Upper lobe of left lung (tissue), 6 donors: Measurements from ENCODE around the gene TBX4. TPM values are rescaled to one million over a fixed set of nuclear protein-coding genes. Genes with fewer than 3 reads are reported as not detected.
A peak's percentile ranks its signal among the peaks of the same experiment; 100 is the strongest.
"Not testable (repeated sequence)": the region's sequence is repeated elsewhere in the genome, so short reads cannot be mapped to it uniquely, and the experiment has no call there.

ENCODE experiments used
- ATAC-seq, 2 donors: fragments of 200-7000 bp; cut with Tn5 transposase; one replicate each; pipeline ENCODE4 v1.9.1; 2022; ENCODE audit warnings: mild to moderate bottlenecking in 2 of 2, moderate library complexity in 2 of 2; ENCODE audit not compliant: low FRiP score in 2 of 2
- DNase-seq, 2 donors: peaks; one replicate each; pipeline ENCODE4 v3.0.0-alpha.2; 2019 to 2020
- H3K27ac ChIP-seq, 4 donors: fragments of 200-600 bp; sonication (generic); one replicate each; pipeline ENCODE4 v1.5.1; 2016 to 2019
- H3K27me3 ChIP-seq, 4 donors: fragments of 200-600 bp; sonication (generic); one replicate each; pipeline ENCODE4 v1.5.1; 2017 to 2019
- H3K36me3 ChIP-seq, 4 donors: fragments of 200-600 bp; sonication (generic); one replicate each; pipeline ENCODE4 v1.5.1; 2016 to 2019
- H3K4me1 ChIP-seq, 4 donors: fragments of 200-600 bp; sonication (generic); one replicate each; pipeline ENCODE4 v1.5.1; 2018 to 2019
- H3K4me3 ChIP-seq, 4 donors: fragments of 200-600 bp; sonication (generic); one replicate each; pipeline ENCODE4 v1.5.1; 2017 to 2019; ENCODE audit warnings: mild to moderate bottlenecking in 2 of 4, moderate library complexity in 1 of 4
- H3K9me3 ChIP-seq, 4 donors: fragments of 200-600 bp; sonication (generic); one replicate each; pipeline ENCODE4 v1.5.1; 2018 to 2019
- CTCF ChIP-seq, 6 experiments: fragments of 450-650 bp in 4 of 6; fragments of 200-600 bp in 2 of 6; sonication (generic) in 2 of 6; IDR thresholded peaks; one replicate each; pipeline ENCODE4 v1.5.1; 2016 to 2019; ENCODE audit warnings: antibody characterized with exemption in 6 of 6
- EP300 ChIP-seq, 4 donors: sonication (generic); formaldehyde crosslinking; IDR thresholded peaks; one replicate each; pipeline ENCODE4 v1.5.1; 2017; ENCODE audit warnings: antibody characterized with exemption in 4 of 4, control low read depth in 2 of 4
- POLR2A ChIP-seq, 4 donors: fragments of 450-650 bp; IDR thresholded peaks; one replicate each; pipeline ENCODE4 v1.5.1; 2016 to 2017; ENCODE audit warnings: antibody characterized with exemption in 4 of 4, mild to moderate bottlenecking in 2 of 4
- POLR2AphosphoS5 ChIP-seq, 2 donors: sonication (generic); formaldehyde crosslinking; IDR thresholded peaks; one replicate each; pipeline ENCODE4 v1.5.1; 2017; ENCODE audit warnings: antibody characterized with exemption in 2 of 2
- WGBS, 2 donors: methylation state at CpG; one replicate each; pipeline ENCODE4 v1.1.5; 2017 to 2018; 5-methylcytosine and 5-hydroxymethylcytosine counted together
- total RNA-seq, 6 donors: library from RNA; depleted of rRNA in 4 of 6; stranded (reverse); fragments of >200 nt in 4 of 6; gene quantifications; one replicate each; pipeline versions ENCODE4 v1.1.0 to v1.2.1, GENCODE V29; 2016 to 2021
- donor health status: DM: no; HTN: no; CAD: no; lungs with moderate emphysema.
- donor health status: DM: no; HTN: yes; CAD: no; lungs with severe emphysema.

TBX4 gene
- total RNA-seq, 6 donors from 2014 or later = 10.2 to 69.1 (median 22.7) TPM

GRCh38 chr17:61447358-61447757, 4.9 kb upstream of the TBX4 start:
- TF ChIP-seq EP300 (IDR thresholded peaks at IDR 0.05) (no peak), POLR2AphosphoS5 (IDR thresholded peaks at IDR 0.05) (no peak), POLR2A (IDR thresholded peaks at IDR 0.05) (no peak), CTCF (IDR thresholded peaks at IDR 0.05) (no peak)
- H3K27me3 ChIP-seq = peaks cover 0 to 17% (median 12%) of the 10 kb centered on the region in 4 donors
- DNase-seq (no peak), ATAC-seq (no peak)
- H3K36me3 ChIP-seq = no peaks in the 10 kb centered on the region
- H3K4me3 ChIP-seq = no peak overlapping the region
- peaks cover 11 to 13% (median 12%) of the 10 kb centered on the region in 4 donors for H3K4me1 ChIP-seq
- H3K9me3 ChIP-seq = no peaks in the 10 kb centered on the region
- H3K27ac ChIP-seq = no peak overlapping the region

GRCh38 chr17:61448042-61448441, 4.2 kb upstream of the TBX4 start:
- 87 to 94% methylated on average over 2 of the region's 2 CpGs for WGBS, 2 donors
- H3K4me1 ChIP-seq = peaks cover 12 to 18% (median 15%) of the 10 kb centered on the region in 4 donors
- TF ChIP-seq CTCF (IDR thresholded peaks at IDR 0.05) = no peak
- no peak for TF ChIP-seq POLR2A (IDR thresholded peaks at IDR 0.05)
- TF ChIP-seq POLR2AphosphoS5 (IDR thresholded peaks at IDR 0.05) = no peak
- TF ChIP-seq EP300 (IDR thresholded peaks at IDR 0.05) = no peak
- no peak overlapping the region for H3K4me3 ChIP-seq
- no peak for ATAC-seq
- peaks cover 0 to 23% (median 17%) of the 10 kb centered on the region in 4 donors for H3K27me3 ChIP-seq
- H3K27ac ChIP-seq = no peak overlapping the region
- H3K36me3 ChIP-seq = no peaks in the 10 kb centered on the region
- DNase-seq = no peak
- no peaks in the 10 kb centered on the region for H3K9me3 ChIP-seq

- not testable (repeated sequence) for DNase-seq, ATAC-seq, H3K27ac ChIP-seq, H3K9me3 ChIP-seq, H3K4me3 ChIP-seq, H3K36me3 ChIP-seq
- WGBS, 2 donors = 84 to 100% methylated on average over 4 of the region's 4 CpGs
- Histone ChIP-seq H3K4me1 (peaks cover 12 to 18% (median 15%) of the 10 kb centered on the region in 4 donors), H3K27me3 (peaks cover 0 to 25% (median 20%) of the 10 kb centered on the region in 4 donors)
These were observed 3.1 kb upstream of the TBX4 start for GRCh38 chr17:61449140-61449539.

GRCh38 chr17:61449707-61450640, 2.2 kb upstream of the TBX4 start:
- H3K4me1 ChIP-seq = peaks cover 13 to 26% (median 22%) of the 10 kb centered on the region in 4 donors
- H3K27me3 ChIP-seq = peaks cover 0 to 34% (median 26%) of the 10 kb centered on the region in 4 donors
- DNase-seq (no peak), ATAC-seq (no peak)
- TF ChIP-seq CTCF (IDR thresholded peaks at IDR 0.05) (no peak), POLR2AphosphoS5 (IDR thresholded peaks at IDR 0.05) (no peak), POLR2A (IDR thresholded peaks at IDR 0.05) (no peak), EP300 (IDR thresholded peaks at IDR 0.05) (no peak)
- no peak overlapping the region for H3K4me3 ChIP-seq
- peak overlapping the region in 2 of 4 donors; percentile 89 to 92 for H3K27ac ChIP-seq
- no peaks in the 10 kb centered on the region for H3K9me3 ChIP-seq
- H3K36me3 ChIP-seq = no peaks in the 10 kb centered on the region
- 82 to 83% methylated on average over 9 of the region's 9 CpGs for WGBS, 2 donors

- DNase-seq = peak in 1 of 2 donors; percentile 42
These were observed 1.3 kb upstream of the TBX4 start for GRCh38 chr17:61450641-61451537.

More at GRCh38 chr17:61450641-61451537, 1.3 kb upstream of the TBX4 start:
- Histone ChIP-seq H3K27ac (peak overlapping the region; percentile 81 to 92 (median 87)), H3K4me1 (peaks cover 13 to 29% (median 22%) of the 10 kb centered on the region in 4 donors), H3K4me3 (peak overlapping the region in 3 of 4 donors; percentile 36 to 52 (median 52)), H3K36me3 (no peaks in the 10 kb centered on the region), H3K9me3 (no peaks in the 10 kb centered on the region), H3K27me3 (peaks cover 0 to 43% (median 33%) of the 10 kb centered on the region in 4 donors)
- ATAC-seq = no peak
- TF ChIP-seq POLR2A (IDR thresholded peaks at IDR 0.05) (no peak), POLR2AphosphoS5 (IDR thresholded peaks at IDR 0.05) (no peak), CTCF (IDR thresholded peaks at IDR 0.05) (no peak), EP300 (IDR thresholded peaks at IDR 0.05) (no peak)
- WGBS, 2 donors = 51 to 73% methylated on average over 16 to 19 of the region's 19 CpGs
